A204.1 (cell line): ENCODE data around the gene CETP.
"Not testable (repeated sequence)": the region's sequence is repeated elsewhere in the genome, so short reads cannot be mapped to it uniquely, and the experiment has no call there.

Experiments used
- FAIRE-seq: peaks from 2 replicates; lab custom pipeline; 2012; peaks lifted over from hg19 to GRCh38; lab: Jason Lieb, UNC

CETP gene

DNA sequence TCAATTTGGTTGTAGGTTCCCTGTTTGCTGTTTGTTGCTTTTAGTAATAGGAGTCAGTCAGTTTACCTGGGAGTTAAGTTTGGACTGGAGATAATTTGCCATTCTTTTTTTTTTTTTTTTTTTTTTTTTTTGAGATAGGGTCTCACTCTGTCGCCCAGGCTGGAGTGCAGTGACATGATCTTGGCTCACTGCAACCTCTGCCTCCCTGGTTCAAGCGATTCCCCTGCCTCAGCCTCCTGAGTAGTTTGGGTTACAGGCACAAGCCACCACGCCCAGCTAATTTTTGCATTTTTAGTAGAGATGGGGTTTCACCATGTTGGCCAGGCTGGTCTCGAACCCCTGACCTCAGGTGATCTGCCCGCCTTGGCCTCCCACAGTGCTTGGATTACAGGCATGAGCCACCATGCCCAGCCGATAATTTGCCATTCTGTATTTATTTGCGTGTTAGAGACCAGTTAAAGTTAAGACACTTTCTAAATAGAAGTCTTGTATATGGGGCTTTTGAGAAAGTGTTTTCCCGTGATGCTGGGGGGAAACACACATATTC, 27.1 kb upstream of the CETP start:
- not testable (repeated sequence) for FAIRE-seq

DNA sequence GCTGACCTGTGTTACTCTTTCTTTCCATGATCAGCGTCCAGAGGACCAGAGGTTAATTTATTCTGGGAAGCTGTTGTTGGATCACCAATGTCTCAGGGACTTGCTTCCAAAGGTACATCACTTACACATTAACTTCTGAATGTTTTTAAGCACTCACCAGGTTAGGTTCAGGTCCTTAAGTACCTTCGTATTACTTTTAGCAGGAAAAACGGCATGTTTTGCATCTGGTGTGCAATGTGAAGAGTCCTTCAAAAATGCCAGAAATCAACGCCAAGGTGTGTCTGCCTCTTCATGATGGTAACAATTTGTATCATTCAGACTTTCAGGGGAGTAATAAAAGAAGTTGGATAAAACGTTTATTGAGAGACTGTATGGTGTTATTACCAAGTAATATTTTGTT, 26.5 kb upstream of the CETP start:
- no peak for FAIRE-seq

DNA sequence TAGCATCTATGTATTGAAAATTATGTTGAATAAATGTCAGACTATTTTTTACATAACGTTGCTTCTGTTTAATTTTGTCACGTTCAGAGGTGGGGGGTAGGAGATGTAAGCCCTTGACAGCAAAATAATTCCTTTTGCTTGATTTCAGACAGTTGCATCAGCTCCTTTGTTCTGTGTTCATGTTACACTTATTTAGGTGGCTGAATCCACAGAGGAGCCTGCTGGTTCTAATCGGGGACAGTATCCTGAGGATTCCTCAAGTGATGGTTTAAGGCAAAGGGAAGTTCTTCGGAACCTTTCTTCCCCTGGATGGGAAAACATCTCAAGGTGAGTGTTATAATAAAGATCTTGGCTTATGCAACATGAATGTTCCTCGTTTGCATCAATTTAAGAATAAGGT, 25.3 kb upstream of the CETP start:
- no peak for FAIRE-seq

DNA sequence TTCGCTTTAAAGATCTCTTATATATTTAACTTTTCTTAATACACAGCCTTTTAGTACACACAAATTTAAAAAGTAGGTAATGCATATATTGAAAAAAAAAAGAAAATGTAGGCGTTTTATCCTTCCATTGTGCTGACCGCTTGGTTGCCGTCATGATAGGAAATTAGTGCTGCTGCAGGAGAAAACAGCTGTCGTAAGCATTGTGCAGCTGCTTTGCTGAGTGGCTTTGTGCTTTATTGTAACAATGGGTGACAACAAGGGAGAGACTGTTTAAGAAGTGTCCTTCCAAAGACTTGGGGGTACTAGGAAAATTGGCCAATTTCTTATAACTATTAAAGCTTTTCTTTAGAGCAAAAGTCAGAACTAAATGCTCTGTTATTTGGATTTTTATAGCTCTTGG, 24.8 kb upstream of the CETP start:
- FAIRE-seq, result no peak

DNA sequence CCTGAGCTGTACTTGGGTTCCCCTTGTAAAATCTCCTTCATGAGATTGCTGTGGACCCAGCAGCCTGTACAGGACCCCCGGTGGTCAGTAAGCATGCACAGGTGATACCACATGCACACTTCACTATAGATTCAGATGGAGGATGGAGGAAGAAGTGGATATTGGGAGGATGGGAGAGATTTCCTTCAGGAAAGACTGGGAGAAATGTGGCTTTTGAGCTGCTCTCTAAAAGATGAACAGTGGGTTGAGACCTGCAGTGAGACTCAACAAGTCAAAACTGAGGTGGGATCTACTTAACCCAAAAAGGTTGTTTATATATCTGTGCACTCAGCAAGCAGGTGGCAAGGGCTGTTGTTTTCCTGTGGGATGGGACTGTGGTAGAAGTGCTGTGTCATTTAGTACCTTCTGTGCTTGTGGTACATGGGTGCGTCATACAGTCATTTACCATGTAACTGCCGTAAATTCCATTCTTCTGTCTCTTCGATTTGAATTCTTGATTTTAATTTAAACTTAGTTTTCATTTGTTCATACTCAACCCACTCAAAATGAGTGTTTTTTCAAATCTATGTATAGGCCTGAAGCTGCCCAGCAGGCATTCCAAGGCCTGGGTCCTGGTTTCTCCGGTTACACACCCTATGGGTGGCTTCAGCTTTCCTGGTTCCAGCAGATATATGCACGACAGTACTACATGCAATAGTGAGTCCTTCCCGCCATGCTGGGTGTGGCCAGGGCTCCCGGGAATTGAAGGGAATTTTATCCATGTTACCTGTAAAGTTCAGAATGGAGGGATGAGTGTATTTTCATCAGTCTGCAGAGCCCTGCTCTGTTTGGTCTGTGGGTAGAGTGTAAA, 22.9 kb upstream of the CETP start:
- FAIRE-seq, result no peak

DNA sequence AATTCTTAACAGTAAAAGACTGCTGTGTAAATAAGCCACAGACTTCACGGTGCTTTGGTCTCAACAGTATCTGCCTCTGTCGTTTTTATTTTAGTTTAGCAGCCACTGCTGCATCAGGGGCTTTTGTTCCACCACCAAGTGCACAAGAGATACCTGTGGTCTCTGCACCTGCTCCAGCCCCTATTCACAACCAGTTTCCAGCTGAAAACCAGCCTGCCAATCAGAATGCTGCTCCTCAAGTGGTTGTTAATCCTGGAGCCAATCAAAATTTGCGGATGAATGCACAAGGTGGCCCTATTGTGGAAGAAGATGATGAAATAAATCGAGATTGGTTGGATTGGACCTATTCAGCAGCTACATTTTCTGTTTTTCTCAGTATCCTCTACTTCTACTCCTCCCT, 21.9 kb upstream of the CETP start:
- no peak for FAIRE-seq

DNA sequence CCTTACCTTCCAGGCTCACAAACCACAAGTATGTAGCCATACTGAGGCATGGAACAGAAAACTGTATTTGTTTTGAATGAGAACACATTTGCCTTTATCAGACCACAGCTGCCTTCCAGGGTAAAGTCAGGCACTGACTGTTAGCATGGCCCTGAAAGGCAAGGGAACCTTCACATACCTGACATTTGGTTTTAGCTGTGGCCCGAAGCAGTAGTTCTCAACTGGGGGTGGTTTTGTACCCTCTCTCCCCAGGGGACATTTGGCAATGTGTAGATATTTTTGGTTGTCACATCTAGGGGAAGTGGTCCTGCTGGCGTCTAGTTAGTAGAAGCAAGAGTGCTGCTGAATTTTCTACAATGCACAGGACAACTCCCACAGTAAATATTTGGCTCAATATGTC, 20.7 kb upstream of the CETP start:
- no peak for FAIRE-seq

DNA sequence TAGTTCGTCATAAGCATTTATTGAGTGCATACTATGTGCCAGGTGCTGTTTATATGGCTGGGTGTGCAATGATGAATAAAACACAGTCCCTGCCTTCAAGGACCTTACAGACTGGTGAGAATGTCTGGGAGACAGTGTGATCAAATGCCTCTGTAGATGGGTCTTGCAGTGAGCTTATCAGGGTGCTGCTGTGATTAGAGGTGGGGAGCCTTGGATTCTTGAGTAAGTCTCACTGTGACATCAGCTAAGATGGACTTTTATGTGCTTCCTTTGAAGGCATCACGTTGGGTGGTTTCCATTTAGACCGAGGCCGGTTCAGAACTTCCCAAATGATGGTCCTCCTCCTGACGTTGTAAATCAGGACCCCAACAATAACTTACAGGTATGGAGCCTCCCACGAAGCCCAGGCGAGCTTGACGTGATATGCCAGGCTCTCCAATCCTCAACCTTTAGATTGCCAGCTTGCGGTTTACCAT, 19.9 kb upstream of the CETP start:
- no peak for FAIRE-seq

DNA sequence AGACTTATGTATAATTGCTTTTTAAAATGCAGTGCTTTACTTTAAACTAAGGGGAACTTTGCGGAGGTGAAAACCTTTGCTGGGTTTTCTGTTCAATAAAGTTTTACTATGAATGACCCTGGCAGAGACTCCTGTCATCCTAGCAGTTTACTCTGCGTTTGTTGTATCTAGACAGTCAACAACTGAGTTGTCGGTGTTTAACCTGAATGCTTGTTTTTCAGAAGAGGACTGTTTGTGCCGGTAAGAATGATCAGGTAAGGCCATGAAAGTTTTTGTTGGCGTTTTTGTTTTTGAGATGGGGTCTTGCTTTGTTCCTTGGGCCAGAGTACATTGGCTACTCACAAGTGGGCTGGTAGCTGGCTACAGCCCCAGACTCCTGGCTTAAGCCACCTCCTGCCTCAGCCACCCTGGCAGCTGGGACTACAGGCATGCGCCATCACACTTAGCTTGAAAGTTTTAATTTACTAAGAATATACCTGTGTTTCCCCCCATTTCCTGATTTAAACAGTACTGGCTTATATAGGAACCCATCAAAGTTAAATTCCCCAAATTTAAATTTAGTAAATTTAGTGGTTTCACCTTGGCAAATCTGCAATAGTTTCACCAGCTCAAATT, 17.9 kb upstream of the CETP start:
- no peak for FAIRE-seq

DNA sequence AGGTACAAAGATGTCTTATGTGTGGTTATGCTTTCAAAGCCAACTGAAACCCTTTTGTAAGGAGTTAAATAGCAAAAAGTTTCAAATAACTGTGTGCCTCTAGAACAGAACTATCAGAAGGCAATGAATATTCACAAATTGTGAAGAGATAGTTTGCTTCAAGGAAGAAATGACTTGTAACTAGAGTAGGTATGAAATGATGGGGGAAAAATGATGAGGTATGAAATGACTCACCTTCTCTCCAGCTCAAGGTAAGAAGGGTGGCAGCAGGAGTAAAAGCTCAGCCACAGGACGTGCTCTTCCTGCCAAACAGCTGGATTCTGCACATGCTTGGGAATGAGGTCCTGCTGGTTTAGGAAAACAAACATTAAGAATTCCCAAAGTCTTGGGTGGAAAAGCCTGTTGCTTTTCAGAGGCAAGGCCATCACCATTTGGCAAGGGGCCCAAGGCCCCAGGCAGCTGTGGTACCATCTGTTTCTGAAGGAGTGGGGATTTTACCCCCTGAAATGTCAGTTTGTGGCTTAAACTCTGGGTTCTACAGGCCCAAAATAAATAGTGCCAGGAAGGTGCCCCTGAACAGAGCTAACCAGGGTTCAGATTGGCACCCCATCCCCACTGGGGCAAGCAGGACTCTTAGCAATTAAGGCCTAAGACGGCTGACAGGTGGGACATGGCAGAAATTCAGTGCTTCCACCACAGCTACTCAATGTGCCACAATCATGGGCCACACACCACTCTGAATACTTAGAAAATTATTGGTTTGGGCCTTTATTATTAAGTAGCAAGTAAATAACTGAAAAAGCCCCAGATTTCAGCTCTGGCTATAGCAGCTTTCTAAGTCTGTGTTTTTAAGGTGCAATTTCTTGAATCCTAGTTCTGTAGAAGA, 16.6 kb upstream of the CETP start:
- FAIRE-seq, result no peak

DNA sequence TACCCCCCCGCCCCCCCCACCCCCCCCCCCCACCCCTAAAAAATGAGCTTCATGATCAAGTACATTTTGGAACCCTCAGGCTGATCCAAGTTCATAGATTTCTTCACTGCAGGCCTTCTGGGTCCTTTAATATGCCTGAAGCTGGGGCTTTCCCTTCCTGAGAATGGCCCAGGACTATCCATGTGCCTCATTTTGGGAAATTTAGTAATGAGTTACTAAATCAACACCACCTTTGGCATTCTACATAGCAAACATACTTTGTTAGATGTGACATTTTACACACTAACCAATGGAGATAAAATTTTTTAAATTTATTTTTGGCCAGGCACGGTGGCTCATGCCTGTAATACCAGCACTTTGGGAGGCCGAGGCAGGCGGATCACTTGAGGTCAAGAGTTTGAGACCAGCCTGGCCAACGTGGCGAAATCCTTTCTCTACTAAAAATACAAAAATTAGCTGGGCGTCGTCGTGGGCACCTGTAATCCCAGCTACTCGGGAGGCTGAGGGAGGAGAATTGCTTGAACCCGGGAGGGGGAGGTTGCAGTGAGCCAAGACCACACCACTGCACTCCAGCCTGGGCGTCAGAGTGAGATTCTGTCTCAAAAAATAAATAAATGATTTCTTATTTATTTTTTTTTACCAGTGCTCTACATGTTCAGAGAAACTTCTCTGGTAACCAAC, 15.8 kb upstream of the CETP start:
- FAIRE-seq, result no peak

DNA sequence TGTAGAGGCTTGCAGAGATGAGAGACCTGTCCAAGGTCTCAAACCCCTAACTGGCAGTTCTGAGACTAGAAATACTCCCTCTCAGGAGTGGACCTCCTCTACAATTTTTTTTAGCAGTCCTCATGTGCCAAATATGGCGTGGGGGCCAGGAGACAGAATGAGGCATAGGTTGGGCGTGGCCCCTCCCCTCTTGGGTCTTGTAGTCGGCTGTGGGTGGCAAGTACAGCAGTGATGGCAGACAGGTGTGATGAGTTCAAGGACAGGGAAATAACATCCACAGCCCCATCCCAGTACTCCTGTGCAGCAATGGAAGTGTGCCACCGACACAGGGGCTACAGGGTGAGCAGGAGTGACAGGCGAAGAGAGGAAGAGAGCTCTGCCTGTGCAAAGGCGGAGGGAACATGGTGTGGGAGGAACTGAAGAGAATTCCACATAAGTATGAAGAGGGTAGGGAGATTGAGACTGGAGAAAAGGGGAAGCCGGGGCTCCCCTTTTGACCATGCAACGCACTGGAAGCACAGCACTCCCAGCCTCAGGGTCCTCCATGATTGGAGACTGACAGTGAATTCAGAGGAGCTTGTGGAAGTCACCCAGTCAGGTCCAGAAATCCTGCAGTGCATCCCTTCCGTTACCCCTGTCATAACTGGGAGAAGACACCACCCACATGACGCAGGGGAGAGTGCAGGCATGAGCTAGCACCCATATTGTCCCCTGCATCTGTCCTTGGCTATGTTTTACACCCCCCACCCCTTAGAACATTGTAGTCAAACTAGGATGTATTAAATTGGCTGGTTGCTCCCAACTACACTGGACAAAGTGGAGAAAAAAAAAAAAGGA, 14.8 kb upstream of the CETP start:
- no peak for FAIRE-seq

DNA sequence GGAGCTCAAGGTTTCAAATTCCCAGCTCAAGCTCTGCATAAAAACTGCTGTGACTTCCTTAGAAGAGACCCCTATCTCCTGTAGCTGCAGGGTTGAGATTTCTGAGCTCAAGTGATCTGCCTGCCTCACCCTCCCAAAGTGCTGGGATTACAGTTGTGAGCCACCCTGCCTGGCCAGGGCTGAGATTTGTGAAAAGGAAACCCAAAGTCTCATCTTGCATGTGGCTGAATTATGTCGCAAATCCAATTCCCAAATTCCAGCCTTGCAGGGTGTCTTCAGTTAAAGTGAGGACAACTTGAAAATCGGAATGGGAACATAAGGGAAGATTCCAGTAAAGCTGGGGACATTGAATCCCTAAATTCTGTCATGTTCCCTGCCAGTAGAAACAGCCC, 14.2 kb upstream of the CETP start:
- FAIRE-seq, result no peak

DNA sequence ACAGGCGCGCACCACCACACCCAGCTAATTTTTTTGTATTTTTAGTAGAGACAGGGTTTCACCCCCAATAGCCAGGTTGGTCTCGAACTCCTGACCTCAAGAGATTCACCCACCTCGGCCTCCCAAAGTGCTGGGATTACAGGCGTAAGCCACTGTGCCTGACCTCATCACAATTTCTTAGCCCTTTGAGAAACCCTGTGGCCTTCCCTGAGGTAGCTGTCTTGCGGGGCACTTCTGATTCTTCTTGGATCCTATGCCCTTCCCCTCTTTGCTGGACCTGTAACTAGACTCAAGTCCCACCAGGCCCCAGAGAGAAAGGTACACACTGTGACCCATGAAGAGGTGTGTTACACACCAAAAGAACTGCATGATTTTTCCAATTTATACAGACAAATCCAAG, 13.5 kb upstream of the CETP start:
- no peak for FAIRE-seq

DNA sequence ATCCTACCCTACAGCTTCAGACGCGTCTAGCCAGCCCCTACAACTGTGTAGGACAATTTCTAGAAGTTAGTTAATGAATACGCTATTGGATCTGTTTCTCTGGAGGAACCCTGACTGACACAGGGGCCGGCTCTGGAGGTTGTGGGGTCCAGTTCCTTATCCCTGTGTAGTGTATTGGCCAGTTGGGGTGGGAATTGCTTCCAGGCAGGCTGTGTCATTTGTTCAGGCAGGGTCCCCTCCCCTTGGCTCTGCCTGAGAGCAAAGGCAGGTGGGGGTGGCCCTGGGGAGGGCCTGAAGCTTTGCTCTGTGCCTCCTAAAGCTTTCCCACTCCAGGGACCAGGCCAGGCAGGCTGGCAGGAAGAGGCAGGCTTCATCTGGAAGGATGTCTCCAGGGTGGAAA, 11.7 kb upstream of the CETP start:
- no peak for FAIRE-seq

DNA sequence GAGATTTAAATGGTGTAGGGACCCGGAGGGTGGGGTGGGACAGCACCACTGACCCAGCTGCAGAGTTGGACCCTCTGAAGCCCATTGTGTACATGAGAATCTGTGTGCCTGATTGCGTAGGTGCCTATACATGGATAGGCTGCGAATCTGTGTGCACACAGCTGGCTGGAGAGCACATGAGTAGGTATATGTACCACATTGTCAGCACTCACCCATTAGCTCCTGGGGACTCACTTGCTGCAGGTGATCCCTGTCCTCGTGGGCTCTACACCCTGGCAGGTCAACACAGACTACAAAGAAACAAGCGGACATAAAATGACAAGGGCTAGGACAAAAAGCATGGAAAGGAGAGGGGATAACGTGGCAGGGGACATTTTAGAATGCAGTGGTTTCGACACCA, 11.3 kb upstream of the CETP start:
- no peak for FAIRE-seq

DNA sequence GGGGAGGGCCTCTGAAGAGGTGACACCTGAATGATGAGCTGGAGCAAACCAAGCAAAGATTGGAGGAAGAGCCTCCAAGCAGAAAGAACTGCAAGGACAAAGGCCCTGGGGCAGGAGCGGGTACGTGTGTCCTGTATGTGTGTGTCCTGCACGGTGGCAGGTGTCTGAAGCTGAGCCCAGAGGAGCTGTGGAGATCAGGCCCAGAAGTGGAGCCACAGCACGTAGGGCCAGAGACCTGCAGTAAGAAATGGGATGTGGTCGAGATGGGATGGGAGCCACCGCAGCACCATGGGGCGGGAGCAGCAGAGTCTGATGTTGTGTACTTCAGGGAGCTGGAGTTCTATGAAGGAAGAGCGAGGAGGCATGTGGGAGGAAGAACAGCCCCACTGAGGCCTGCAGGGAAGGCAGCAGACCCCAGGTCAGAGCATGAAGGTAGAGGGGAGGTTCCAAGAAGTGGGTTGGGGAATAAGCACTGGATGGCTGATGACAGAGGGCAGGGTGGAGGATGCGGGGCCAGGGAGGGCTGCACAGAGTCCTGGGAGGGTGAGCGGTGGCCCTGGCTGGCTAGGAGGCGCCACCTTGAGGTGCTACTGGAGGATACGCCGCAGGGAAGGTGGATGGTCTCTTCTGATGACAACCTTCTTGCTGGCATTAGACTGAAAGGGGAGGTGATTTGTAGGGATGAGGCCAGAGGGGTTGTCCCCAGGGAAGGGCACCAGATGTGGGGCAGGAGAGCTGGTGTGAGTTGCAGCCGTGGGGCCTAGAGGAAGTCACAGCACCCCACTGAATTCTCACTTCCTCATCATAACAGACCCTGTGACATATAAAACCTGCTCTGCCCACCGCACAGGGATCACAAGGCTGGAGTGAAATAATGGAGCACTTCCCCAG, 10.6 kb upstream of the CETP start:
- FAIRE-seq, result no peak

DNA sequence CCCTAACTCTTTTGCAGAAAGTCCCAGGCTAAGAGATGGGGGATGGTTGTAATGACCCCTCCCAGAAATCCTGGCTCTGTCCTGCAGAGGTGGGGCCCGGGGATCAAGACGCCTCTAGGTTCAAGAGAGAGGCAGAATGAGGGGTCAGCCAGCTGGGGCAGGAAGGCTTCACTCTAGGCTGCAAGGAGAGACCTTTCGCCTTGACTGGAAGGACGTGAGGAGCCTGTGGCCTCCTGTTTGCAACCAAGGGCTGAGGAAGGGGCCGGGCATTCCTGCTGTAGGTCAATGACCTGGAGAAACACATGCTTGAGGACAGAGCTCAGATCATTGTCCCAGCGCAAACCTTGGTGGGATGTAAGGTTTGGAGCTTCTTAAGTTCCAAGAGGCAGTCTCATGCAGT, 8.7 kb upstream of the CETP start:
- FAIRE-seq, result no peak

DNA sequence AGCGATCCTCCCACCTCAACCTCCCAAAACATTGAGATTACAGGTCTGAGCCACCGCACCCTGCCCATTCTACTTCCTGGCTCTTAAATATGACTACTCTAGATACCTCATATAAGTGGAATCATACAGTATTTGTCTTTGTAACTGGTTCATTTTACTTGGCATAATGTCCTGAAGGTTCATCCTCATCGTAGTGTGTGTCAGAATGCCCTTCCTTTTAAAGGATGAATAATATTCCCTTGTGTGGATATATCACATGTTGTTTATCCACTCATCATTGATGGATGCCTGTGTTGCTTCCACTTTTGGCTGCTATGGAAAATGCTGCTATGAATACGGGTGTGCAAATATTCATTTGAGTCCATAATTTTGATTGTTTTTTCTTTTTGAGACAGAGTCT, 5.7 kb upstream of the CETP start:
- no peak for FAIRE-seq

DNA sequence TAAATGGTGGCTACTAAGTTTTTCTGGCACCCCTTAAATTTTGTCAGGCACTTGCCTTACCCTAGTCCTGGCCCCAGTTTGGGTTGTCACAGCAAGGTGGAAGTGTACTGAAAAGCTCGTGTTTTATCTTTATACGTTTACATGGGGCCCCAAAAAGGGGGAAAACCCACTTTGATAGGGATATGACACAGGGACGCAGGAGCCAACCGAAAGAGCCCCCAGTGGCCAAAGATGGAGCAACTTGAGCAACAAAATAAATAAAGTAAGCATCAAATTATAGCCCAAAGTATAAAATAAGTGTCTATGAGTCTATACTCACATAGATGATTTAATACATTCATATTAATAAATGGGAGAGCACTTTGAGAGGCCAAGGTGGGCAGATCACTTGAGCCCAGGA, 5.0 kb upstream of the CETP start:
- no peak for FAIRE-seq
